ENCODE data around the gene NFE2L1.

NFE2L1 gene

DNA sequence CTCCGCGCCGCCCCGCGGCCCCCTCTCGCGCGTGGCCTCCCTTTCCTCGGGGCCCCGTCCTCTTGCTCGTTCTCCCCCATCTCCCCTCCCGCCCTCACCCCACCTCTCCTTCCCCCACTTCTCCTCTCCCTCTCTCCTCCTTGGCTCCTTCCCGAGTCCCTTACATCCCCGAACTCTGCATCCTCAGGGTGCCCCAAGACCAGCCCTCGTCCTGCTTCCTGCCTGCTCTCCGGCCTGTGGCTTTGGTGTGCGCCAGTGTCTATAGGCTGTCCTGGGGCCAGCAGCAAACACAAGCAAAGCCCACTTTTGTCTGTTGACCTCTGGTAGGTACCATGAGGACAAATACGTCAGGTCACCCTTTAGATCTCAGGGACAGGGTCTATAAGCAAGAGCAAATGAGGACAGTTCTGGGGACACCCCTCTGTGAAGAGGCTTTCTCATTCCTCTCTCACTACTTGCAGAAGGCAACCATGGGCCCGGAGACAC, 10.3 kb upstream of the NFE2L1 start:
- WGBS, 2 donors (ENCODE audit: extremely low coverage in 2 of 2, insufficient read length in 2 of 2, insufficient replicate concordance in 1 of 2): no CpG with 5 or more reads among the region's 19 CpGs
- Histone ChIP-seq H2BK12ac (ENCODE audit: low read length) (no peak overlapping the region), H3K4me2 (ENCODE audit: insufficient read depth, low read length, poor library complexity, severe bottlenecking) (peak overlapping the region; percentile 92), H3K9me3 (replicated peaks in 1 of 2; ENCODE audit: control insufficient read depth in 2 of 2, insufficient read depth in 1 of 2, low read depth in 1 of 2, low read length in 2 of 2) (no peaks in the 10 kb centered on the region), H3K23ac (ENCODE audit: low read depth, low read length, poor library complexity) (no peak overlapping the region), H2BK5ac (ENCODE audit: low read length) (no peak overlapping the region), H3K18ac (ENCODE audit: low read length) (no peak overlapping the region), H3K79me1 (ENCODE audit: low read depth, low read length) (no peaks in the 10 kb centered on the region), H3K27me3 (ENCODE audit: control insufficient read depth in 3 of 3, insufficient read depth in 3 of 3, low read depth in 1 of 3, low read length in 3 of 3) (peaks cover 0 to 21% (median 17%) of the 10 kb centered on the region in 3 experiments), H2BK15ac (ENCODE audit: low read length) (no peak overlapping the region), H4K91ac (ENCODE audit: low read depth, low read length, poor library complexity) (no peak overlapping the region), H3K36me3 (replicated peaks in 1 of 2; ENCODE audit: control insufficient read depth in 2 of 2, insufficient read depth in 2 of 2, low read length in 2 of 2) (no peaks in the 10 kb centered on the region), H3K27ac (replicated peaks; ENCODE audit: low read length) (no peak overlapping the region), H4K8ac (ENCODE audit: low read depth, low read length) (no peak overlapping the region), H3K9ac (ENCODE audit: low read depth, low read length, poor library complexity) (peak overlapping the region; percentile 65), H2AK5ac (ENCODE audit: low read depth, low read length) (no peak overlapping the region), H3K4ac (ENCODE audit: low read length) (no peak overlapping the region), H3K14ac (ENCODE audit: low read length) (no peak overlapping the region), H2BK120ac (ENCODE audit: low read depth, low read length) (no peak overlapping the region), H2AFZ (ENCODE audit: low read length) (peak overlapping the region; percentile 96), H3K4me3 (ENCODE audit: low read length in 2 of 2) (peak overlapping the region in 1 of 2 donors; percentile 35), H3K4me1 (ENCODE audit: control insufficient read depth in 2 of 2, insufficient read depth in 1 of 2, low read depth in 1 of 2, low read length in 2 of 2) (peaks cover 3 to 4% of the 10 kb centered on the region in 2 donors)
- DNase-seq (ENCODE audit: low spot score): no peak

DNA sequence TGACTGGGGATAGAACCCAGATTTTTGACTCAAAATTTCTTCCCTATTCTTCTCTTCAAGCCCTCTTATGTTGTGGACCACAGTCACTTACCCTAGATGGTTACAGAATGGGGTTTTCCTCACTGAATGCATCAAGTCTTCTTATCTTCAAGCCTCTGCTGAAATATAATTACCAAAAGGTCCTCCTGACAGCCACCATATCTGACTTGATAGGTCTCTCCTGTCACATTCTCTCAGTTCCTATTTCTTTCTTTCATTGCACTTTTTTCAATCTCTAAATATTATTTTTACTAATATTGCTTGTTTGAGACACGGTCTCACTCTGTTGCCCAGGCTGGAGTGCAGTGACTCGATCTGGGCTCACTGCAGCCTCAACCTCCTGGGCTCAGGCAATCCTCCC, 9.5 kb upstream of the NFE2L1 start:
- no peak overlapping the region for H3K18ac ChIP-seq (ENCODE audit: low read length)
- H3K27ac ChIP-seq (replicated peaks; ENCODE audit: low read length): no peak overlapping the region
- no peak overlapping the region for H2BK12ac ChIP-seq (ENCODE audit: low read length)
- H2AFZ ChIP-seq (ENCODE audit: low read length): no peak overlapping the region
- H3K36me3 ChIP-seq (replicated peaks in 1 of 2; ENCODE audit: control insufficient read depth in 2 of 2, insufficient read depth in 2 of 2, low read length in 2 of 2): no peaks in the 10 kb centered on the region
- DNase-seq (ENCODE audit: low spot score): no peak
- no CpG with 5 or more reads among the region's 2 CpGs for WGBS, 2 donors (ENCODE audit: extremely low coverage in 2 of 2, insufficient read length in 2 of 2, insufficient replicate concordance in 1 of 2)
- no peak overlapping the region for H4K91ac ChIP-seq (ENCODE audit: low read depth, low read length, poor library complexity)
- no peak overlapping the region for H3K4me2 ChIP-seq (ENCODE audit: insufficient read depth, low read length, poor library complexity, severe bottlenecking)
- H3K14ac ChIP-seq (ENCODE audit: low read length): no peak overlapping the region
- no peak overlapping the region for H2BK5ac ChIP-seq (ENCODE audit: low read length)
- H3K79me1 ChIP-seq (ENCODE audit: low read depth, low read length): no peaks in the 10 kb centered on the region
- H3K4me3 ChIP-seq (ENCODE audit: low read length in 2 of 2): no peak overlapping the region
- H2BK120ac ChIP-seq (ENCODE audit: low read depth, low read length): no peak overlapping the region
- no peak overlapping the region for H3K23ac ChIP-seq (ENCODE audit: low read depth, low read length, poor library complexity)
- H2BK15ac ChIP-seq (ENCODE audit: low read length): no peak overlapping the region
- peaks cover 0 to 21% (median 14%) of the 10 kb centered on the region in 3 experiments for H3K27me3 ChIP-seq (ENCODE audit: control insufficient read depth in 3 of 3, insufficient read depth in 3 of 3, low read depth in 1 of 3, low read length in 3 of 3)
- H2AK5ac ChIP-seq (ENCODE audit: low read depth, low read length): no peak overlapping the region
- no peak overlapping the region for H4K8ac ChIP-seq (ENCODE audit: low read depth, low read length)
- H3K9me3 ChIP-seq (replicated peaks in 1 of 2; ENCODE audit: control insufficient read depth in 2 of 2, insufficient read depth in 1 of 2, low read depth in 1 of 2, low read length in 2 of 2): no peaks in the 10 kb centered on the region
- H3K4ac ChIP-seq (ENCODE audit: low read length): no peak overlapping the region
- no peak overlapping the region for H3K9ac ChIP-seq (ENCODE audit: low read depth, low read length, poor library complexity)
- H3K4me1 ChIP-seq (ENCODE audit: control insufficient read depth in 2 of 2, insufficient read depth in 1 of 2, low read depth in 1 of 2, low read length in 2 of 2): peaks cover 3 to 4% of the 10 kb centered on the region in 2 donors

DNA sequence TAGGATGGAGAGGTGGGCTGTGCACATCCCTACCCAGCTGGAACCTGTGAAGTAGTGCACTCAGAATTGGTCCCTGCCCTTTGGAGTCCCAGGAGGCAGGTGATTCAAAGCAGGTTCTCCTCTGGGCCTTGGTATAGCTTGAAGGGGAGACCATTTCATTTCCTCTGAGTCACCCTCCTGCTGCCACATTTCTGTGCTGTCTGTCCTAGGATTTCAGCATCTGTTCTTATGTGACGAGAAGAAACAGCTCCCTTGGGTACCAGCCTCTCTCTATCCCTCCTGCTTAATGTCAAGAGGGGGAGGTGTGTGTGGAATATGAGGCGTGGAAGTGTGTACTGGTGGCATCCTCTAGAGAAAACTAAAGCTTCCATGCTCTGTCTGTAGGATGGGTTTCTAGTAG, 5.0 kb upstream of the NFE2L1 start:
- no peak overlapping the region for H3K9ac ChIP-seq (ENCODE audit: low read depth, low read length, poor library complexity)
- no peak overlapping the region for H2BK5ac ChIP-seq (ENCODE audit: low read length)
- no peak overlapping the region for H2BK120ac ChIP-seq (ENCODE audit: low read depth, low read length)
- H3K79me1 ChIP-seq (ENCODE audit: low read depth, low read length): peaks cover 6% of the 10 kb centered on the region
- H3K4me2 ChIP-seq (ENCODE audit: insufficient read depth, low read length, poor library complexity, severe bottlenecking): no peak overlapping the region
- H2AFZ ChIP-seq (ENCODE audit: low read length): no peak overlapping the region
- no peaks in the 10 kb centered on the region for H3K9me3 ChIP-seq (replicated peaks in 1 of 2; ENCODE audit: control insufficient read depth in 2 of 2, insufficient read depth in 1 of 2, low read depth in 1 of 2, low read length in 2 of 2)
- H3K23ac ChIP-seq (ENCODE audit: low read depth, low read length, poor library complexity): no peak overlapping the region
- peaks cover 0 to 4% (median 3%) of the 10 kb centered on the region in 3 experiments for H3K27me3 ChIP-seq (ENCODE audit: control insufficient read depth in 3 of 3, insufficient read depth in 3 of 3, low read depth in 1 of 3, low read length in 3 of 3)
- WGBS, 2 donors (ENCODE audit: extremely low coverage in 2 of 2, insufficient read length in 2 of 2, insufficient replicate concordance in 1 of 2): no CpG with 5 or more reads among the region's 2 CpGs
- no peak for DNase-seq (ENCODE audit: low spot score)
- H2BK12ac ChIP-seq (ENCODE audit: low read length): no peak overlapping the region
- no peak overlapping the region for H4K8ac ChIP-seq (ENCODE audit: low read depth, low read length)
- no peak overlapping the region for H2BK15ac ChIP-seq (ENCODE audit: low read length)
- H3K18ac ChIP-seq (ENCODE audit: low read length): no peak overlapping the region
- no peak overlapping the region for H3K27ac ChIP-seq (replicated peaks; ENCODE audit: low read length)
- no peak overlapping the region for H3K4me3 ChIP-seq (ENCODE audit: low read length in 2 of 2)
- H3K36me3 ChIP-seq (replicated peaks in 1 of 2; ENCODE audit: control insufficient read depth in 2 of 2, insufficient read depth in 2 of 2, low read length in 2 of 2): peaks cover 0 to 3% of the 10 kb centered on the region in 2 donors
- H3K14ac ChIP-seq (ENCODE audit: low read length): no peak overlapping the region
- H4K91ac ChIP-seq (ENCODE audit: low read depth, low read length, poor library complexity): no peak overlapping the region
- H3K4ac ChIP-seq (ENCODE audit: low read length): no peak overlapping the region
- no peak overlapping the region for H2AK5ac ChIP-seq (ENCODE audit: low read depth, low read length)
- H3K4me1 ChIP-seq (ENCODE audit: control insufficient read depth in 2 of 2, insufficient read depth in 1 of 2, low read depth in 1 of 2, low read length in 2 of 2): peaks cover 3 to 4% of the 10 kb centered on the region in 2 donors

DNA sequence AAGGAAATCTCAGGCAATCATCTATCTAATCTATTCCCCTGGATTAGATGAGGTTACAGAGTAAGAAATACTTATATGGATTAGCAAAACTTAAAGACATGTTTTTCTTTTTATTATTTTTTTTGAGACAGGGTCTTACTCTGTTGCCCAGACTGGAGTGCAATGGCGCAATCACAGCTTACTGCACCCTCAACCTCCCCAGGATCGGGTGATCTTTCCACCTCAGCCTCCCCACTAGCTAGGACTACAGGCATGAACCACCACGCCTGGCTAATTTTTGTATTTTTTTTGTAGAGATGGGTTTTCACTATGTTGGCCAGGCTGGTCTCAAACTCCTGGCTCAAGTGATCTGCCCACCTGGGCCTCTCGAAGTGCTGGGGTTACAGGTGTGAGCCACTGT, 3.3 kb upstream of the NFE2L1 start:
- no peak overlapping the region for H3K27ac ChIP-seq (replicated peaks; ENCODE audit: low read length)
- DNase-seq (ENCODE audit: low spot score): no peak
- H4K91ac ChIP-seq (ENCODE audit: low read depth, low read length, poor library complexity): no peak overlapping the region
- no peak overlapping the region for H3K9ac ChIP-seq (ENCODE audit: low read depth, low read length, poor library complexity)
- no peak overlapping the region for H2BK120ac ChIP-seq (ENCODE audit: low read depth, low read length)
- no peak overlapping the region for H2BK5ac ChIP-seq (ENCODE audit: low read length)
- no peak overlapping the region for H2AK5ac ChIP-seq (ENCODE audit: low read depth, low read length)
- H4K8ac ChIP-seq (ENCODE audit: low read depth, low read length): no peak overlapping the region
- no peak overlapping the region for H2BK15ac ChIP-seq (ENCODE audit: low read length)
- no peak overlapping the region for H3K23ac ChIP-seq (ENCODE audit: low read depth, low read length, poor library complexity)
- no peaks in the 10 kb centered on the region for H3K27me3 ChIP-seq (ENCODE audit: control insufficient read depth in 3 of 3, insufficient read depth in 3 of 3, low read depth in 1 of 3, low read length in 3 of 3)
- no peak overlapping the region for H2BK12ac ChIP-seq (ENCODE audit: low read length)
- no peak overlapping the region for H3K18ac ChIP-seq (ENCODE audit: low read length)
- H2AFZ ChIP-seq (ENCODE audit: low read length): no peak overlapping the region
- H3K4ac ChIP-seq (ENCODE audit: low read length): no peak overlapping the region
- no peak overlapping the region for H3K4me2 ChIP-seq (ENCODE audit: insufficient read depth, low read length, poor library complexity, severe bottlenecking)
- H3K79me1 ChIP-seq (ENCODE audit: low read depth, low read length): peaks cover 8% of the 10 kb centered on the region
- no peaks in the 10 kb centered on the region for H3K9me3 ChIP-seq (replicated peaks in 1 of 2; ENCODE audit: control insufficient read depth in 2 of 2, insufficient read depth in 1 of 2, low read depth in 1 of 2, low read length in 2 of 2)
- H3K14ac ChIP-seq (ENCODE audit: low read length): no peak overlapping the region
- no CpG with 5 or more reads among the region's 4 CpGs for WGBS, 2 donors (ENCODE audit: extremely low coverage in 2 of 2, insufficient read length in 2 of 2, insufficient replicate concordance in 1 of 2)
- H3K4me1 ChIP-seq (ENCODE audit: control insufficient read depth in 2 of 2, insufficient read depth in 1 of 2, low read depth in 1 of 2, low read length in 2 of 2): peaks cover 3 to 7% of the 10 kb centered on the region in 2 donors
- peaks cover 0 to 5% of the 10 kb centered on the region in 2 donors for H3K36me3 ChIP-seq (replicated peaks in 1 of 2; ENCODE audit: control insufficient read depth in 2 of 2, insufficient read depth in 2 of 2, low read length in 2 of 2)
- H3K4me3 ChIP-seq (ENCODE audit: low read length in 2 of 2): no peak overlapping the region
